HG03025 (cell line): ENCODE data around the gene FAM98B.
"Not testable (repeated sequence)": the region's sequence is repeated elsewhere in the genome, so short reads cannot be mapped to it uniquely, and the experiment has no call there.

Experiments used
- ATAC-seq: cut with Tn5 transposase; IDR thresholded peaks from one replicate; pipeline ENCODE4 v1.9.1; 2021; ENCODE audit warnings: mild to moderate bottlenecking, moderate library complexity; ENCODE audit not compliant: unreplicated experiment, low FRiP score

Gene FAM98B

DNA sequence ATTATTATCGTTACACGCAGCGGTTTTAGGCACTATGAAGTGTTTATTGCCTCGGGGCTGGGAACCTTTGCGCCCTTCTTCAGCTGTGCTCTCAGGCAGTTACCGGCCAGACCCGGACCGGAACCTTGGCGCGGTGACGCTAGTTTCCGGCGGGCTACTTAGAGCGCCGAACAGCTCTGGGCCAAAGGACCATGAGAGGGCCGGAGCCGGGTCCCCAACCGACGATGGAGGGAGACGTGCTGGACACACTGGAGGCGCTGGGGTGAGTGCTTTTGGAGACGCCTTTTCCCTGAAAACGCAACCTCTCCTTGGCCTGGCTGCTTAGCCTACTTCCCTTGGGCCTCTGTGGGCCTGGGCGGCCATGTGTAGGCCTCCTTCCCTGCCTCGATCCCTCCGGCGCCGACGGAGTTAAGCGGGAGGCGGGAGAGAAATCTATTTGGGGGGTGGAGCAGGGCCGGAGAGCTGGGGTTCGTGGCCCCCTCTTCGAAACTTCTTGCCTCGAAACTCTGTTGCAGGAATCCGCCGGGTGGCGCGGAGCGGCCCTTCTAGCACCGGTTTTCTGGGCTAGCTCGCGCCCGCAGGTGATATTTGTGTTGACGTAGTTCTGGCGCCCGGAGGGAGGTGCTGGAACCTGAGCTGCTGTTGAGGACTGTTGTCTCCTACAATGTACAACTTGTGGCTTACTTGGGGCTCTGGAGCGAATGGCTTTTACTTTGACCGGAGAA is at the start of gene FAM98B:
FAM98B (plus strand) TSS at position 157 of the 725 bp plus-strand sequence; CDS start at position 192, 35 bp downstream.
- peak; percentile 75 for ATAC-seq

- no peak for ATAC-seq
These were observed 47.5 kb upstream of the FAM98B start for GRCh38 chr15:38406436-38406835.

GRCh38 chr15:38408576-38408975 is 45.4 kb upstream of the FAM98B start:
- no peak for ATAC-seq

DNA sequence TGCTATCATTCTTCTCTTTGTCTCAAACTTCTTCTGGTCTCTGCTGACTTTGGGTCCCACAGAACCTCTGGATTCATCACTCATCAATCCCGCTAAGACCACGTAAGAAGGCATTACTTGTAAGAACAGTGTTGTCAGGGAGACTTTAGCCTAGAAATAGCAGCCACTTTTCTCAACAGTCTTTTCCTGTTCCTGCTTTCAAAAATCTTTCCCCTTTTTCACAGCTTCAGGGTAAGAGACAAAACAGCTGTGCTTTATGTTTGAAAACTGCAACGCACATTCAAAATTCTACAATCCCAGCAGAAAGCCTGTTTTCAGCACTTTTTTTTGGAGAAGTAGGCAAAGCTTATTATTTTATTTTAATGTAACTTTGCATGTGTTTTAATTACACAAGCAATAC is 42.0 kb upstream of the FAM98B start:
- no peak for ATAC-seq

DNA sequence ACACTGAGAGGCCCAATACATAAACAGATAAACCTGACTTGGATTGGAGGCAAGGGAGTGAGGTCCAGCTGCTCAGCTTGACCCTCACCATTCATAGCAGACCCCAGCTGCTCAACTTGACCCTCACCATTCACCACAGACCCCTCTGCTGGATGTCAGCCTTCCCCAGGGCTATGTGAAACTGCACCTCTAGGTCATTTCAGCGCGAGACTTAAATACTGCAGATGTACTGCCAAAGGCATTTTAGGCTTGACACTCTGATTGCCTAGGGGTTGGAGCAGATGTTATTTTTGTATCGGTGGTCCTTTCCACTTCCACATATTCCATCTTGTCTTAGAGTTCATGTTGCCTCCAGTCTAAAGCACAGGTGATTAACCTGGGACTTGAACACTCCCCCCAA is 41.5 kb upstream of the FAM98B start:
- ATAC-seq = no peak

- no peak for ATAC-seq
These were observed 39.6 kb upstream of the FAM98B start for GRCh38 chr15:38414357-38414756.

DNA sequence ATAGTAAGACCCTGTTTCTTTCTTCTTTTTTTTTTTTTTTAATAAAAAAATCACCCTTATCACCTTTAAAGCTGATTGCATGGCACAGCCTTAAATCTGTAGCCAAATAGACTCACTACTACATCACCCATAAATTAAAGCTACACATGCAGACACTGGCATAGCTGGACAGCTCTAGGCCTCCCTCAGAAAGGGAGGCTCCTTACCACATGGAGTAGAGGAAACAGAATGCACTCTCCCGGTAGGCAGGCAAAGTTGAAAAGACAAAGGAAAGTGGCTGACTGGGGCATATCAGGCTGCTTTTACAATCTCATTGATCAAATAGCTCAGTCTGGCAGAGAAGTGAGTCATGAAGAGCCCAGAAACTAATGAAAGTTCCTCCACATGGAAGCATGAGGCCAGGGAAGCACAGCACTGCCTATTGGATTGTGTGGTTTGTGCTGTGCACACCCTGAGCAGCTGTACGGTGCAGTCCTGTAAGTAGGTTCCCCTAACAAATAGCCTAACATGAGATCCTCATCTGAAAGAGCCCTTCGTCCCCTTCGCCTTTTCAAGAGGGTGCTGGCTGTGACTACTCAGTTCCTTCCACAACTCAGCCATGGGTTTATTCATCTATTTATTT is 32.7 kb upstream of the FAM98B start:
- no peak for ATAC-seq

- peak; percentile 72 for ATAC-seq
These were observed 29.8 kb upstream of the FAM98B start for GRCh38 chr15:38424101-38424552.

DNA sequence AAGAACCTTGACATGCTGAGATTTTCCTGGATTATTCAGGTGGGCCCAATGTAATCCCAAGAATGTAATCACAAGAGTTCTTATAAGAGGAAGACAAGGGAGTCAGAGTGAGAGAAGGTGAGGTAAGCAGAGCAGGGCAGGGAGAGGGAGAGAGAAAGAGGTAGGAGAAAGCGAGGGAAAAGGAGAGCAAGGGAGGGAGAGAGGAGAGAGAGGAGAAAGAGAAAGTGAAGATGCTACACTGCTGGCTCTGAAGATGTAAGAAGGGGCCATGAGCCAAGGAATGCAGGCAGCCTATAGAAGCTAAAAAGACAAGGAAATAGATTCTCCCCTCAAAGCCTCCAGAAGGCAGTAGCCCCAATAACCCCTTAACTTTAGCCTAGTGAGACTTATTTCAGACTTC is 28.7 kb upstream of the FAM98B start:
- ATAC-seq = no peak

GRCh38 chr15:38427380-38427779 is 26.5 kb upstream of the FAM98B start:
- ATAC-seq = no peak

DNA sequence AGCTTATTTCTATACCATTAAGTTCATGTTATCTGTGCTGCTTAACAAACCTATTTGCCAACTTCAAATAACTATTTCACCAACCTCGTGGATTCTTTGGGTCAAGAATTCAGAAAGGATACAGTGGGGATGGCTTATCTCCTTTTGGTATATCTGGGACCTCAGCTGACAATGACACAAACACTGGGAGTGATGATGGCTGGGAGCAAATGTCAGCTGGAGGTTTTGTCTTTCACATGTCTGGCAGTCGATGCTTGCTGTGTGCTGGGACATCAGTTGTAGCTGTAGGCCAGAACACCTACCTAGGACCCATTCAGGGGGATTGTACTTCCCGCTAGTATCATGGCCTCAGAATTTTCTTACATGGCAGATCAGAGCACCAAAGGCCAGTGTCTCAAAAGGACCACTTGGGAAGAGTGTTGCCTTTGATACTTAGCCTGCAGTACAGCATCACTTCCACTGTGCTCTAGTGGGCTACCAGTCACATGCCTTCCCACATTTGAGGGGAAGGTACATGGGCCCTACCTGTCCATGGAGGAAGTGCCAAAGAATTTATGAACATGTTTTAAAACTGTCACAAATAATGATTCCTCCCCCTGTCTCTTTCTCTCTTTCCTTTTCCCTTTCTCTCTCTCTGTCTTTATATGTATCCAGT is 23.7 kb upstream of the FAM98B start:
- ATAC-seq = no peak

DNA sequence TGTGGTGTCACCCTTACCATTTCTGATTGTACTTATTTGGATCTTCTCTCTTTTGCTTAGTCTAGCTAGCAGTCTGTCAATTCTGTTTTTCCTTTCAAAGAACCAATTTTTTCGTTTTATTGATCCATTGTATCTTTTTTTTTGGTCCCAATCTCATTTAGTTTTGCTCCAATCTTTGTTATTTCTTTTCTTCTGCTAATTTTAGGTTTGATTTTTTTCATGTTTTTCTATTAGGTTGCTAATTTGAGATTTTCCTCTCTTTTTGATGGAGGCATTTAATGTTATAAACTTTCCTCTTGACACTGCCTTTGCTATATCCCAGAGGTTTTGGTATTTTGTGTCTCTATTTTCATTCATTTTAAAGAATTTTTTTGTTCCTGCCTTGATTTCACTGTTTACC is 16.9 kb upstream of the FAM98B start:
- ATAC-seq = no peak

- not testable (repeated sequence) for ATAC-seq
These were observed 16.3 kb upstream of the FAM98B start for GRCh38 chr15:38437603-38438002.

GRCh38 chr15:38438031-38438986 is 15.6 kb upstream of the FAM98B start:
- ATAC-seq = no peak

DNA sequence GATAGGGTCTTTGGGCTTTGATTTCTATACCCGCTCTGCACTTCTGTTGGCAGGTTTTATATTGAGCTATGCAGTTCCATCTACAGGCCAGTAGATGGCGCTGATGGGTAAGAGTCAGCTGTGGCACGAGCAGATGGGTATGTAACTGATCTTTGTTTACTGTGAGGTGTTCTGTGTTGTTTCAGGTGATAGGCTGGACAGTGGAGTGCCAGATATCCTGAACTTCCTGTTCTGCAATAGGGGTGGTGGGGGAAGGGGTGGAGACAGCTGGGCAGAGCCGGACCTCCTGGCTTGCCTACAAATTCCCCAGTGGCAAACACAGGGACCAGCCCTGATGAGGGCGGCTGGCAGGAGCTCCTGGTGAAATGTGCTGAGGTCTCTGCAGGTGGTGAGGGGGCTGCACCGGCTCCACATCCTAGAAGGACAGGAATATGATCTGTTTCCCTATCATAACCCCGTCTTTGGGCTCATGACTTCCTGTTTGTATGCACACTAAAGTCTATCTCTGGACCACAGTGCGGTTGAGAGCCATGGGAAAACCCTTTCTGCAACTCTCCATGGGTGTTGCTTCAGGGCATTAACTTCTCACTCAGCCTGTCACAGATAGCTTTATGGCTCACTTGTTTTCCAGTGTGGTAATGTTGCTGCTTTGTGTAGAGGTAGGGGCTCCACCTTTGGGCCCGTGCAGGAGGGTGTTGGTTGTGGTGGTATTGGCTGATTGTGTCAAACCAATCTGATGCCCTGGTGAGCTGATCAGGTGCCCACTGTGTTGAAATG is 13.4 kb upstream of the FAM98B start:
- ATAC-seq = no peak

GRCh38 chr15:38441130-38441519 is 12.8 kb upstream of the FAM98B start:
- ATAC-seq = no peak

DNA sequence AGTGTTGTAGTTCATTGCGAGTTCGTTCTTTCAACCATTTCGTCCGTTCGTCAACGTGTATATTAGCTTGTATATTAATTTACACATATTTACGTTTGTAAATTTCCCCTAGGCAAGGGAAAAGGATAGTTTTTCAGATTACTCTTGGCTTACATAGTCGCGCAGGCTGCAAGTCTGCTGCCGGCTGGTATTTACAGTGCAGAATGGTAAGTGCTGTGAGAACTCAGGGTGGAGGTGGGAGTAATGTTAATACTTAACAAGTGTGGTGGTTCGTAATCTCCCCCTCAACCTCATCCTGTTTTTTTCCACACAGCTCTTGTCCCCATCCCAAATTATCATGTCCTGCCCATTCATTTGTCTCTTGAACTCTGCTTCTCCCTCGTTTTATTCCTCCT is 766 bp downstream of the FAM98B start:
- no peak for ATAC-seq

DNA sequence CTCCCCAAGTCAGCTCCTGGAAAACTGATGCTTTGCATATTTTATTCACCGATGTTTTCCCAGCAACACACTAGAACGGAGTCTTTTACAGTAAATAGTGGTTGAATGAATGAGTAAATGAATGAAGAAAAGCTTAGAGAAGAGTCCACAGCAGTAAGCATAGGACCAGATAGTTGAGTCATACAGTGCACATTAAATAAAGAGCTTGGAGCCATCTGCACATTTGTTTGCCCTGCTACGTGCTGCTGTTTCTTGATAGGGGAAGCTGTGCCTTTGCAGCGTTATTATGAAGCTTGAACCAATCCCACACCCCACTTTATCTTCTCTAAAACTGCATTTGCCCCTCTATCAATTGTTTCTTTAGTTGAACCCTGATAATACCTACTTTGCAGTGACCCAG is 1.2 kb downstream of the FAM98B start:
- ATAC-seq = no peak

GRCh38 chr15:38458646-38459045 is 4.7 kb downstream of the FAM98B start:
- ATAC-seq = no peak

DNA sequence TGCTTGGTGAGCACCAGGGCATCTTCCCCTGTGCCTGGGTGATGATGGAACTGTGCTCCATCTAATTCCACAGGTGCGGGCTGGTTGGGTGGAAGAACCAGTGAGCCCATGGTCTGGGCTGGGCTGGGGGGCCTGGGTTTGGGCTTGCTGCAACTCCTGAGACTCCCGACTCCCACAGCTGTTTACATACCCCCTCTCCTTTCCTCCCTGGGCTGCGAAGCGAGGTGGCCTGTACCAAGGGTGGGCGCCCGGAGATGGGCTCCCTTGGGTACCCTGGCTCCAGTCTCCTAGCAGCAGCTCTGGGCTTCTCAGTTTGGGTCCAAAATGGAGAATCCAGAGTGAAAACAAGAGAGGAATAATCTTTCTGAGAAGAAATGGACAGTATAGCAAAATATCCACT is 5.6 kb downstream of the FAM98B start:
- no peak for ATAC-seq
